Measurements from ENCODE around the gene FOXL2.

GRCh38 chr3:138962854-138963560, 16.1 kb upstream of the FOXL2 start:
- TF ChIP-seq EZH2phosphoT487 (conservative IDR thresholded peaks at IDR 0.05; ENCODE audit: low read length), result no peak
- no peak for TF ChIP-seq CTCF (IDR thresholded peaks at IDR 0.05; ENCODE audit: insufficient read depth, low read length, poor library complexity, severe bottlenecking)
